Measurements from ENCODE around the gene LIG3.

Gene LIG3

DNA sequence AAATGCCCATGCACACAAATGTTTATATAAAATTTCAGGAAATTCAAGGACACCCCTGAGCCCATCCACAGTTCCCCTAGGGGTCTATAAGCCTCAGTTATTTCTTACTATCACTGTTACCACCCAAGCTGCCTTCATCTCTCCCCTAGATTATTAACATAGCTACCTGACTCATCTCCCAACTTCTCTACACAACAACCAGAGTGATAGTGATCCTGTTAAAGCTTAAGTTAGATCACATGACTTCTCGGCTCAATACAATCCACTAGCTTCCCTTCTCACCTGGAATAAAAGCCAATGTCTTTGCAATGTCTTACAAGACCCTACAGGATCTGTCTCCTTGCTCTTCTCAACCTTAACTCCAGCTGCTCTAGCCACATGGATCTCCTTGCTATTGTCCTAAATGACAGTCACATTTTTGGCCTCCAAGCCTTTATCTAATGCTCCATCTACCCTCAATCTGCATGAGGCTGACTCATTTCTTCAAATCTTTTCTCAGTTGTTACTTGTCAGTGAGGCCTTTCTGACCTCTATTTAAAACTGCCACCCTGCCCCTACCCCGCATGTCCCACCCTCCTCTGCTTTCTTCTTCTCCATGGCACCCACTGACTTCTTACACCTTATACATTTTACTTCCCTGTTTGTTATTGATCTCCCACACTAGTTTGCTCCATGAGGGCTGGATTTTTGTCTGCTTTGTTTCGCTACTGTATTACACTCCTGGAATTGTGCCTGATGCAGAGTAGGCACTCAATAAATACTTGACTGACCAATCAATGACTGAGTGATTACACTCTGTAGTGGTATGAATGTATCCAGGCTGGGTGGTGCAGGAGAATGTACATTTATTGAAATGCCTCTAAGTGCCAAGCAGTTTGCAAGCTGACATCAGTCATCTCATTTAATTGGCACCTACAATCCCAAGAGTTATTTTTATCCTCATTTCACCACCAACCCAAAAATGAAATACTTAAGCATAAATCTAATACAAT lies 5.2 kb upstream of the LIG3 start:
- TF ChIP-seq, protein P1, sequence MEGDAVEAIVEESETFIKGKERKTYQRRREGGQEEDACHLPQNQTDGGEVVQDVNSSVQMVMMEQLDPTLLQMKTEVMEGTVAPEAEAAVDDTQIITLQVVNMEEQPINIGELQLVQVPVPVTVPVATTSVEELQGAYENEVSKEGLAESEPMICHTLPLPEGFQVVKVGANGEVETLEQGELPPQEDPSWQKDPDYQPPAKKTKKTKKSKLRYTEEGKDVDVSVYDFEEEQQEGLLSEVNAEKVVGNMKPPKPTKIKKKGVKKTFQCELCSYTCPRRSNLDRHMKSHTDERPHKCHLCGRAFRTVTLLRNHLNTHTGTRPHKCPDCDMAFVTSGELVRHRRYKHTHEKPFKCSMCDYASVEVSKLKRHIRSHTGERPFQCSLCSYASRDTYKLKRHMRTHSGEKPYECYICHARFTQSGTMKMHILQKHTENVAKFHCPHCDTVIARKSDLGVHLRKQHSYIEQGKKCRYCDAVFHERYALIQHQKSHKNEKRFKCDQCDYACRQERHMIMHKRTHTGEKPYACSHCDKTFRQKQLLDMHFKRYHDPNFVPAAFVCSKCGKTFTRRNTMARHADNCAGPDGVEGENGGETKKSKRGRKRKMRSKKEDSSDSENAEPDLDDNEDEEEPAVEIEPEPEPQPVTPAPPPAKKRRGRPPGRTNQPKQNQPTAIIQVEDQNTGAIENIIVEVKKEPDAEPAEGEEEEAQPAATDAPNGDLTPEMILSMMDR (IDR thresholded peaks at IDR 0.05; ENCODE audit: poor library complexity, severe bottlenecking): no peak
- H3K27me3 ChIP-seq (ENCODE audit: insufficient read depth, poor library complexity, severe bottlenecking): no peaks in the 10 kb centered on the region
- ATAC-seq (ENCODE audit: low read depth) (no peak), DNase-seq (ENCODE audit: low spot score) (no peak)
- H3K4me3 ChIP-seq (ENCODE audit: severe bottlenecking): no peak overlapping the region
- H3K36me3 ChIP-seq (ENCODE audit: low read depth): no peaks in the 10 kb centered on the region
- no peaks in the 10 kb centered on the region for H3K4me1 ChIP-seq (ENCODE audit: insufficient read depth, poor library complexity, severe bottlenecking)
- H3K27ac ChIP-seq (ENCODE audit: poor library complexity, severe bottlenecking): no peak overlapping the region
- no peaks in the 10 kb centered on the region for H3K9me3 ChIP-seq (ENCODE audit: severe bottlenecking)

DNA sequence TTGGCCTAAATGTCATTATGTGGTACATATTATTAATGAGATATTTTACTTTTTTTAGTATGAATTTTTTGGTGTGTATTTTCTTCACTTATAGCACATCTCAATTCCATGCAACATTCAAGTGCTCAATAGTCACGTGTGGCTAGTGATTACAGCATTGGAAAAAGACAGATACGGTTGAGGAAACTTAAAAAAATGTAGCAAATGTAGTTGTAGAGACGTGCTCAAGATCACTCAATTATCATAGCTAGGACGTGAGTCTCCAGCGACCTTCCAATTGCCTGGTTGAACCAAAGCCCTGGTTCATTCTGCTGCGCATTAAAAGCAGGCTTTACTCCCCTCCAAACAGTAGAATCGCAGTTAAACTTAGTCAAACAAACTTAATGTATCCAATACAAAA lies 1.2 kb upstream of the LIG3 start:
- H3K4me1 ChIP-seq (ENCODE audit: insufficient read depth, poor library complexity, severe bottlenecking): peaks cover 7% of the 10 kb centered on the region

DNA sequence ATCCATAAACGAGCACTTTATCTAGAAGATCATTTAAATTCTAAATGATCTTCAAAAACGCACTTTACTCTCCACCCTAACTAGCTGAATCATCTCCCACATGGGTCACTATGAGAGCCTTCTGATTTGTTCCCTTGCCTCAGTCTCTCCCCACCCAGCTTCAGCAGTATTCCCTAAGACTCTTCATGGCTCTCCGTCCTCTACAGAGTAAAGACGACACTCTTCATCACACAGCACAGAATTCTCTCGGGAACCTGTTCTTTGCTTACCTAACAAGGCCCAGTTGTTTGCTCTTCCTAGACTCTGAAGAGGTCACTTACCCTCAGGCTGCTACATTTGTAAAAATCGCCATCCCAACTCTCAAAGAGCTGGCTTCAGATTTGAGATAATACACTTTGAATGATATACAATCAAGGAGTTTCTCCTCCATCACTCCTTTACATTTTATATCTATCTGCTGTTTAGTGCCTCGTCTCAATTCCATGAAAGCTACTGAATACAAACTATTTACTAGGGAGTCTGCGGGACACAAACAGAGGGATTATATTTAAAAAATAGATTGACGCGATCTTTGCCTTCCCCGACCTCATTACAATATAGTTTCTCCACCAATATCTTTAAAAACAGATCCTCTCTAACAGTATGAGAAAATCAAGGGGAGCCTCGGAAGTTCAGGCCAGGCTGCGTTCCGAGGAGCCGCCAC lies 511 bp upstream of the LIG3 start:
- no peak for DNase-seq (ENCODE audit: low spot score)
- Histone ChIP-seq H3K4me1 (ENCODE audit: insufficient read depth, poor library complexity, severe bottlenecking) (peaks cover 7% of the 10 kb centered on the region), H3K27ac (ENCODE audit: poor library complexity, severe bottlenecking) (peak overlapping the region; percentile 79), H3K36me3 (ENCODE audit: low read depth) (peaks cover 7% of the 10 kb centered on the region; the same call in 1 of the 2 replicates), H3K4me3 (ENCODE audit: severe bottlenecking) (peak overlapping the region; percentile 89), H3K27me3 (ENCODE audit: insufficient read depth, poor library complexity, severe bottlenecking) (no peaks in the 10 kb centered on the region), H3K9me3 (ENCODE audit: severe bottlenecking) (no peaks in the 10 kb centered on the region)
- TF ChIP-seq, protein P1 (IDR thresholded peaks at IDR 0.05; ENCODE audit: poor library complexity, severe bottlenecking): no peak
- no peak for ATAC-seq (ENCODE audit: low read depth)

More for the DNA sequence above, 1.2 kb upstream of the LIG3 start:
- Histone ChIP-seq H3K4me3 (ENCODE audit: severe bottlenecking) (no peak overlapping the region), H3K36me3 (ENCODE audit: low read depth) (peaks cover 7% of the 10 kb centered on the region; the same call in 1 of the 2 replicates), H3K9me3 (ENCODE audit: severe bottlenecking) (no peaks in the 10 kb centered on the region), H3K27me3 (ENCODE audit: insufficient read depth, poor library complexity, severe bottlenecking) (no peaks in the 10 kb centered on the region), H3K27ac (ENCODE audit: poor library complexity, severe bottlenecking) (no peak overlapping the region)
- no peak for ATAC-seq (ENCODE audit: low read depth)
- TF ChIP-seq, protein P1 (IDR thresholded peaks at IDR 0.05; ENCODE audit: poor library complexity, severe bottlenecking): no peak
- no peak for DNase-seq (ENCODE audit: low spot score)

DNA sequence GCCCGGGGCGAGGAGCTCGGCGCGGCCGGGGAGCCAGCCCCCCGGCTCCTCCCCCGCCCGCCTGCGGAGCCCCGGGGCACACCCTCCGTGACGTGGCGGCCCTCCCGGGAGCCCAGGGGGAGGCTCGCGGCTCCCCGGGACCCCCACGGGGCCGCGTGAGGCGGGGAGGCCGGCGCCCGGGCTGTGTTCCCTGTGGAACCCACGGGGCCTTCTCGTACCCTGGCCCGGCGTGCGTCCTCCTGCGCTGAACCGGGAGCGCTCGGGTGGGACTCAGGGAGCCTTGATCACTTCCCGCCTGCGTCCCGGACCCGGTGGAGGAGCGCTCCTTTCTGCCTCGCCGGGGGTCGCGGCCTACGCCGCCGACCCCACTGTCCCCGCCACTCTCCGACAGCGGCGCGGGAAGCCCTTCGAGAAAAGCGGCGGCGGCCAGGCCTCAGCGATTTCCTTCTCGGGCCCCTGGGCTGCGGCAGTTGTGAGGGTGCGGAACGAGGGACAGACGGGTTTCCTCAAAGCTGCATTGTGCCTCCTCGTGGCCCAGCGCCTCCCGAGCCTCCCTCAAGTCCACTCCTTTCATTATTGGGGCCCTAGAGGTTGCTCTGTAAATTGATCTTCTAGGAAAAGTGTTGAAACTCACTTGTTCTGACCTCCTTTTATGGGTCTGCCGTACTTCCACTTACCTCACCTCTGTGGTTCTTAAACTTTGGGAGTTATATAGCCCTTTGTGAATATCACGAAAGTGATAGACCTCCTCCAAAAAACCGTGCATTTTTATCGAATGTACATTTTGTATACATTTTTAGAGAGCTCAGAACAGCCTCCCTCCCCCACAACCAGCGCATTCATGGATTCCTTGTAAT lies 597 bp downstream of the LIG3 start:
- ATAC-seq (ENCODE audit: low read depth) (peak; percentile 88), DNase-seq (ENCODE audit: low spot score) (peak; percentile 73)
- peaks cover 10% of the 10 kb centered on the region; the same call in 1 of the 2 replicates for H3K36me3 ChIP-seq (ENCODE audit: low read depth)
- H3K4me3 ChIP-seq (ENCODE audit: severe bottlenecking): peak overlapping the region; percentile 89
- H3K27me3 ChIP-seq (ENCODE audit: insufficient read depth, poor library complexity, severe bottlenecking): no peaks in the 10 kb centered on the region
- no peaks in the 10 kb centered on the region for H3K9me3 ChIP-seq (ENCODE audit: severe bottlenecking)
- TF ChIP-seq, protein P1 (IDR thresholded peaks at IDR 0.05; ENCODE audit: poor library complexity, severe bottlenecking): peak; percentile 53
- peaks cover 7% of the 10 kb centered on the region for H3K4me1 ChIP-seq (ENCODE audit: insufficient read depth, poor library complexity, severe bottlenecking)
- H3K27ac ChIP-seq (ENCODE audit: poor library complexity, severe bottlenecking): peak overlapping the region; percentile 79
